Left ventricle myocardium inferior (tissue), 1 donor: ENCODE measurements around the gene SGK2. TPM values are rescaled to one million over a fixed set of nuclear protein-coding genes. Genes with fewer than 3 reads are reported as not detected.

Experiments
- DNase-seq: peaks from one replicate; pipeline ENCODE4 v3.0.0-alpha.2; 2020
- H3K27ac ChIP-seq: fragments of 200-600 bp; replicated peaks from 2 replicates; pipeline ENCODE4 v1.8.0; 2021
- H3K27me3 ChIP-seq: fragments of 200-600 bp; 2 replicates; pipeline ENCODE4 v1.8.0; 2021; ENCODE audit warnings: low read depth
- H3K36me3 ChIP-seq: fragments of 200-600 bp; 2 replicates; pipeline ENCODE4 v1.8.0; 2021
- H3K4me1 ChIP-seq: fragments of 200-600 bp; 2 replicates; pipeline ENCODE4 v1.8.0; 2021
- H3K4me3 ChIP-seq: fragments of 200-600 bp; 2 replicates; pipeline ENCODE4 v1.8.0; 2021; ENCODE audit warnings: mild to moderate bottlenecking, moderate library complexity
- H3K9me3 ChIP-seq: fragments of 200-600 bp; replicated peaks from 2 replicates; pipeline ENCODE4 v1.8.0; 2021
- CTCF ChIP-seq: fragments of 200-600 bp; IDR thresholded peaks from 2 replicates; pipeline ENCODE4 v1.8.0; 2021; ENCODE audit warnings: antibody characterized with exemption, mild to moderate bottlenecking, borderline replicate concordance
- intact Hi-C: fragments of 100-400 bp; cut with micrococcal nuclease; formaldehyde crosslinking; loops from one replicate; pipeline ENCODE4 v1.11.0; 2022
- total RNA-seq: library from RNA; stranded (reverse); fragmentation: NEBNext Ultra II Directional; extraction: Animal tissue kit (Norgen Biotek cat#: 25700); gene quantifications from one replicate; pipeline ENCODE4 v1.2.1, GENCODE V29; 2021
- donor health status: DM: no; HTN: yes; CAD: no; lungs with severe emphysema.

Gene SGK2
- total RNA-seq, 1 donor from 2014 or later, result 0.30 TPM

- H3K36me3 ChIP-seq, result peaks cover 11% of the 10 kb centered on the region
- H3K27ac ChIP-seq, result peak overlapping the region; percentile 77
- H3K27me3 ChIP-seq, result no peaks in the 10 kb centered on the region
- TF ChIP-seq CTCF, result no peak
- intact Hi-C loops, result no loop called here
- H3K4me1 ChIP-seq, result peaks cover 18% of the 10 kb centered on the region
- peaks cover 11% of the 10 kb centered on the region for H3K9me3 ChIP-seq
- no peak for DNase-seq
- H3K4me3 ChIP-seq, result no peak overlapping the region
Measured at GRCh38 chr20:43515628-43516027, 43.2 kb upstream of the SGK2 start.

GRCh38 chr20:43516251-43516824 is 42.5 kb upstream of the SGK2 start:
- intact Hi-C loops, result no loop called here
- no peaks in the 10 kb centered on the region for H3K27me3 ChIP-seq
- peaks cover 18% of the 10 kb centered on the region for H3K4me1 ChIP-seq
- peaks cover 11% of the 10 kb centered on the region for H3K36me3 ChIP-seq
- TF ChIP-seq CTCF, result no peak
- H3K27ac ChIP-seq, result no peak overlapping the region
- DNase-seq, result no peak
- peaks cover 11% of the 10 kb centered on the region for H3K9me3 ChIP-seq
- H3K4me3 ChIP-seq, result no peak overlapping the region

GRCh38 chr20:43520074-43520630 is 38.7 kb upstream of the SGK2 start:
- TF ChIP-seq CTCF, result no peak
- intact Hi-C loops, result no loop called here
- Histone ChIP-seq H3K36me3 (peaks cover 11% of the 10 kb centered on the region), H3K27me3 (no peaks in the 10 kb centered on the region), H3K9me3 (peaks cover 14% of the 10 kb centered on the region), H3K4me1 (peaks cover 9% of the 10 kb centered on the region), H3K27ac (no peak overlapping the region), H3K4me3 (no peak overlapping the region)
- DNase-seq, result no peak

- H3K4me3 ChIP-seq, result no peak overlapping the region
- no peaks in the 10 kb centered on the region for H3K4me1 ChIP-seq
- peaks cover 10% of the 10 kb centered on the region for H3K9me3 ChIP-seq
- intact Hi-C loops, result no loop called here
- peaks cover 3% of the 10 kb centered on the region for H3K36me3 ChIP-seq
- no peak for TF ChIP-seq CTCF
- DNase-seq, result no peak
- no peak overlapping the region for H3K27ac ChIP-seq
- no peaks in the 10 kb centered on the region for H3K27me3 ChIP-seq
Measured at GRCh38 chr20:43525021-43525420, 33.8 kb upstream of the SGK2 start.

- H3K27me3 ChIP-seq, result no peaks in the 10 kb centered on the region
- no peak for DNase-seq
- H3K4me1 ChIP-seq, result no peaks in the 10 kb centered on the region
- no peak overlapping the region for H3K4me3 ChIP-seq
- TF ChIP-seq CTCF, result no peak
- H3K9me3 ChIP-seq, result peaks cover 5% of the 10 kb centered on the region
- H3K27ac ChIP-seq, result no peak overlapping the region
- intact Hi-C loops, result no loop called here
- H3K36me3 ChIP-seq, result no peaks in the 10 kb centered on the region
Measured at GRCh38 chr20:43528258-43528875, 30.5 kb upstream of the SGK2 start.
